WTC11 (cell line): ENCODE data around the gene UGT1A4. TPM values are rescaled to one million over a fixed set of nuclear protein-coding genes. Genes with fewer than 3 reads are reported as not detected.

ENCODE experiments used
- ATAC-seq: fragments of 200-7000 bp; cut with Tn5 transposase; 2 replicates; pipeline ENCODE4 v1.10.0; 2021; ENCODE audit warnings: mild to moderate bottlenecking, moderate library complexity
- CTCF ChIA-PET: fragments of 300-600 bp; sonication (Branson Sonifier 250); formaldehyde crosslinking; loops from one replicate; lab custom pipeline; 2021; ENCODE audit warnings: antibody characterized with exemption; lab: Charles Lee
- POLR2A ChIA-PET: fragments of 350-600 bp; sonication (Branson Sonifier 250); formaldehyde crosslinking; loops from one replicate; lab custom pipeline; 2021; ENCODE audit warnings: antibody characterized with exemption; lab: Charles Lee
- DNase-seq: peaks from one replicate; pipeline ENCODE4 v3.0.0; 2021; ENCODE audit warnings: low spot score
- H3K27ac Mint-ChIP-seq: 2 replicates; pipeline ENCODE4 v1.8.0; 2021; ENCODE audit warnings: mixed read lengths
- H3K27me3 Mint-ChIP-seq: 2 replicates; pipeline ENCODE4 v1.8.0; 2021; ENCODE audit warnings: low read depth, mild to moderate bottlenecking, moderate library complexity, mixed read lengths
- H3K36me3 Mint-ChIP-seq: 2 replicates; pipeline ENCODE4 v1.8.0; 2021; ENCODE audit warnings: mixed read lengths
- H3K4me1 Mint-ChIP-seq: 2 replicates; pipeline ENCODE4 v1.8.0; 2022; ENCODE audit warnings: mixed read lengths
- H3K4me3 Mint-ChIP-seq: 2 replicates; pipeline ENCODE4 v1.8.0; 2021; ENCODE audit warnings: mild to moderate bottlenecking, moderate library complexity, mixed read lengths
- H3K9me3 Mint-ChIP-seq: 2 replicates; pipeline ENCODE4 v1.8.0; 2021; ENCODE audit warnings: mixed read lengths
- ATF3 ChIP-seq: sonication (generic); formaldehyde crosslinking; conservative IDR thresholded peaks from 2 replicates; pipeline ENCODE4 v1.8.1; 2022; ENCODE audit warnings: mild to moderate bottlenecking, missing genetic modification reagents
- ATF6 ChIP-seq: sonication (generic); formaldehyde crosslinking; IDR thresholded peaks from 2 replicates; pipeline ENCODE4 v1.8.1; 2023; ENCODE audit warnings: mild to moderate bottlenecking, missing genetic modification reagents
- CREM ChIP-seq: sonication (generic); formaldehyde crosslinking; IDR thresholded peaks from 2 replicates; pipeline ENCODE4 v1.8.1; 2022; ENCODE audit warnings: mild to moderate bottlenecking, missing genetic modification reagents, moderate library complexity
- CTCF ChIP-seq: fragments of 200-600 bp; IDR thresholded peaks from 2 replicates; pipeline ENCODE4 v1.8.0; 2022; ENCODE audit warnings: antibody characterized with exemption
- E2F1 ChIP-seq: sonication (generic); formaldehyde crosslinking; IDR thresholded peaks from 2 replicates; pipeline ENCODE4 v1.8.0; 2022; ENCODE audit warnings: mild to moderate bottlenecking, missing genetic modification reagents
- FOXK1 ChIP-seq: sonication (generic); formaldehyde crosslinking; IDR thresholded peaks from 2 replicates; pipeline ENCODE4 v1.8.0; 2022; ENCODE audit warnings: mild to moderate bottlenecking, moderate library complexity, missing genetic modification reagents
- MYBL2 ChIP-seq: sonication (generic); formaldehyde crosslinking; IDR thresholded peaks from 2 replicates; pipeline ENCODE4 v1.8.1; 2023; ENCODE audit warnings: mild to moderate bottlenecking, moderate library complexity, missing genetic modification reagents
- PRDM15 ChIP-seq: sonication (generic); formaldehyde crosslinking; IDR thresholded peaks from 2 replicates; pipeline ENCODE4 v1.8.0; 2022; ENCODE audit warnings: missing genetic modification reagents
- SOX15 ChIP-seq: fragments of 250-450 bp; sonication (Bioruptor Pico); IDR thresholded peaks from 2 replicates; pipeline ENCODE4 v1.9.0; 2021; ENCODE audit warnings: mild to moderate bottlenecking
- TEAD4 ChIP-seq: sonication (generic); formaldehyde crosslinking; IDR thresholded peaks from 2 replicates; pipeline ENCODE4 v1.8.0; 2022; ENCODE audit warnings: mild to moderate bottlenecking, missing genetic modification reagents
- USF2 ChIP-seq: sonication (generic); formaldehyde crosslinking; IDR thresholded peaks from 2 replicates; pipeline ENCODE4 v1.8.1; 2023; ENCODE audit warnings: mild to moderate bottlenecking, missing genetic modification reagents, moderate library complexity
- ZNF396 ChIP-seq: fragments of 250-450 bp; sonication (Bioruptor Pico); IDR thresholded peaks from 2 replicates; pipeline ENCODE4 v1.8.0; 2021; ENCODE audit warnings: mild to moderate bottlenecking, moderate library complexity, borderline replicate concordance
- ZNF423 ChIP-seq: fragments of 250-450 bp; sonication (Bioruptor Pico); IDR thresholded peaks from 2 replicates; pipeline ENCODE4 v2.1.2; 2022; ENCODE audit warnings: mild to moderate bottlenecking, moderate library complexity
- ZNF671 ChIP-seq: fragments of 250-450 bp; sonication (Bioruptor Pico); IDR thresholded peaks from 2 replicates; pipeline ENCODE4 v1.8.0; 2021; ENCODE audit warnings: mild to moderate bottlenecking
- total RNA-seq: library from RNA; stranded (reverse); gene quantifications from 3 replicates; pipeline ENCODE4 v1.2.3, GENCODE V29; 2021

The UGT1A4 gene
- total RNA-seq, 1 experiment from 2014 or later: 0.22 TPM

- Mint-ChIP-seq H3K27ac (no peak overlapping the region), H3K9me3 (no peaks in the 10 kb centered on the region; the same call in 1 of the 2 replicates), H3K27me3 (no peaks in the 10 kb centered on the region; the same call in 1 of the 2 replicates), H3K36me3 (no peaks in the 10 kb centered on the region), H3K4me3 (no peak overlapping the region), H3K4me1 (peaks cover 4% of the 10 kb centered on the region; the same call in 1 of the 2 replicates)
- ChIA-PET CTCF (no interaction called here), POLR2A (no interaction called here)
- ATAC-seq: no peak
- TF ChIP-seq SOX15 (CRISPR knock-in tag): no peak
- TF ChIP-seq FOXK1 (CRISPR knock-in tag): no peak
- TF ChIP-seq CREM (CRISPR knock-in tag): no peak
- TF ChIP-seq ZNF423 (CRISPR knock-in tag): no peak
- no peak for DNase-seq
Measured at GRCh38 chr2:233707940-233708644, 10.4 kb upstream of the UGT1A4 start.

GRCh38 chr2:233708942-233709341, 9.6 kb upstream of the UGT1A4 start:
- ChIA-PET CTCF (no interaction called here), POLR2A (no interaction called here)
- Mint-ChIP-seq H3K36me3 (no peaks in the 10 kb centered on the region), H3K9me3 (no peaks in the 10 kb centered on the region; the same call in 1 of the 2 replicates), H3K4me1 (peaks cover 4% of the 10 kb centered on the region; the same call in 1 of the 2 replicates), H3K27me3 (no peaks in the 10 kb centered on the region; the same call in 1 of the 2 replicates), H3K4me3 (no peak overlapping the region), H3K27ac (no peak overlapping the region)
- no peak for ATAC-seq
- TF ChIP-seq TEAD4: no peak
- TF ChIP-seq ATF6 (CRISPR knock-in tag): no peak
- TF ChIP-seq ATF3: no peak
- TF ChIP-seq E2F1 (CRISPR knock-in tag): no peak
- no peak for TF ChIP-seq PRDM15 (CRISPR knock-in tag)
- TF ChIP-seq USF2 (CRISPR knock-in tag): peak; percentile 60; the same call in 1 of the 2 replicates
- TF ChIP-seq, all 79 proteins: peak for 1
- no peak for DNase-seq

GRCh38 chr2:233711312-233712008, 7.1 kb upstream of the UGT1A4 start:
- Mint-ChIP-seq H3K36me3 (no peaks in the 10 kb centered on the region), H3K27ac (no peak overlapping the region)
- peak; percentile 97 for ATAC-seq
- peak; percentile 88 for TF ChIP-seq ZNF423 (CRISPR knock-in tag)
- peak; percentile 80 for TF ChIP-seq CTCF
- no peak for TF ChIP-seq ZNF396 (CRISPR knock-in tag)
- no peak for TF ChIP-seq MYBL2 (CRISPR knock-in tag)
- TF ChIP-seq ZNF671 (CRISPR knock-in tag): no peak
- TF ChIP-seq, all 79 proteins: peak for 2
- CTCF ChIA-PET: interaction anchor here (0.6 to 3.2 kb wide), 16 partner anchors 12 to 295 kb away, joined by 3 to 19 read pairs (median 4); partner anchors contain the start of genes UGT1A7 and UGT1A9
- H3K4me3 Mint-ChIP-seq: no peak overlapping the region
- H3K9me3 Mint-ChIP-seq: peaks cover 3% of the 10 kb centered on the region
- POLR2A ChIA-PET: no interaction called here
- peak; percentile 89 for DNase-seq
- peaks cover 4% of the 10 kb centered on the region; the same call in 1 of the 2 replicates for H3K4me1 Mint-ChIP-seq
- no peaks in the 10 kb centered on the region; the same call in 1 of the 2 replicates for H3K27me3 Mint-ChIP-seq
